Brain microvascular endothelial cell (primary cell): Measurements from ENCODE around the gene LENEP.

Experiments used
- DNase-seq: peaks from one replicate; pipeline ENCODE4 v3.0.0-alpha.2; 2020
- H3K27ac ChIP-seq: fragments of 250-450 bp; sonication (Bioruptor Pico); 2 replicates; pipeline ENCODE4 v1.5.1; 2020; ENCODE audit warnings: mild to moderate bottlenecking, moderate library complexity
- H3K27me3 ChIP-seq: fragments of 250-450 bp; sonication (Bioruptor Pico); replicated peaks from 2 replicates; pipeline ENCODE4 v1.5.1; 2020; ENCODE audit warnings: mild to moderate bottlenecking
- H3K36me3 ChIP-seq: fragments of 250-450 bp; sonication (Bioruptor Pico); replicated peaks from 2 replicates; pipeline ENCODE4 v1.5.1; 2020; ENCODE audit warnings: mild to moderate bottlenecking
- H3K4me3 ChIP-seq: 2 replicates; pipeline ENCODE4 v1.5.1; 2011; ENCODE audit warnings: low read depth, mild to moderate bottlenecking, control low read depth, low read length, moderate library complexity
- in situ Hi-C: cut with HindIII; loops from 2 replicates; pipeline ENCODE4 v1.10.0; 2017; ENCODE audit warnings: low sequenced_read_pairs, low pct_ligation_motif_present
- TF ChIP-seq, protein P1 (sequence below): IDR thresholded peaks from 2 replicates; pipeline ENCODE4 v1.5.1; 2011; ENCODE audit warnings: low read depth, mild to moderate bottlenecking, moderate library complexity, low read length, control low read depth, inconsistent platforms; ENCODE audit errors: missing control alignments

LENEP gene

DNA sequence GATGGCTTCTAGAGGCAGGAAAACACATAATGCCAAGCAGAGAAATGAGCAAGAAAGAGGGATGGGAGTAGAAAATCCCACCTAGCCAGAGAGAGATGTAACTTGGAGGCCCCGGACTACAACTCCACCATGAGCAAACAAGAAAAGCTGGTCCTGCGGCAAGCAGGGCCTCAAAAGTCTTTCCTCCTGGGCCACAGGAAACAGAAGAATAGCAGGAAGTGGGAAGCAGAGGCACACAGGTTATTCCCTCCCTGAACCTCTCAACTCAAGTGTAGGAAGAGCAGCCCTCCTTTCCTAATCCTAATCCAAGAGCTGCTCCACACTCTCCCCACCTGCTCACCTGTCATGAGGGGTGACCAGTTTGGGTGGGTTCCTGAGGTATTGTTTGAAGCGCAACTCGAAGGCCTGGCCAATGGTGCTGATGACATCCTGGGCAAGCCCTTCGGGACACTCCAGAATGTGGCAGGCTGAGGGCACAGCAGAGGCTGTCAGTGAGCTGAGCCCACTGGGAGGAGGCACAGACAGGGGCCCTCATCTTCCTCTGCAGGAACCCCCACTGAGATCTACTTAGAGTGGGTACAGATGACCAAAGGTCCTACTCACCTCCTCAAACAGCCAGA, 25.9 kb upstream of the LENEP start:
- Histone ChIP-seq H3K36me3 (peaks cover 55% of the 10 kb centered on the region), H3K27me3 (no peaks in the 10 kb centered on the region), H3K4me3 (no peak overlapping the region), H3K27ac (no peak overlapping the region)
- no peak for DNase-seq
- TF ChIP-seq, protein P1, sequence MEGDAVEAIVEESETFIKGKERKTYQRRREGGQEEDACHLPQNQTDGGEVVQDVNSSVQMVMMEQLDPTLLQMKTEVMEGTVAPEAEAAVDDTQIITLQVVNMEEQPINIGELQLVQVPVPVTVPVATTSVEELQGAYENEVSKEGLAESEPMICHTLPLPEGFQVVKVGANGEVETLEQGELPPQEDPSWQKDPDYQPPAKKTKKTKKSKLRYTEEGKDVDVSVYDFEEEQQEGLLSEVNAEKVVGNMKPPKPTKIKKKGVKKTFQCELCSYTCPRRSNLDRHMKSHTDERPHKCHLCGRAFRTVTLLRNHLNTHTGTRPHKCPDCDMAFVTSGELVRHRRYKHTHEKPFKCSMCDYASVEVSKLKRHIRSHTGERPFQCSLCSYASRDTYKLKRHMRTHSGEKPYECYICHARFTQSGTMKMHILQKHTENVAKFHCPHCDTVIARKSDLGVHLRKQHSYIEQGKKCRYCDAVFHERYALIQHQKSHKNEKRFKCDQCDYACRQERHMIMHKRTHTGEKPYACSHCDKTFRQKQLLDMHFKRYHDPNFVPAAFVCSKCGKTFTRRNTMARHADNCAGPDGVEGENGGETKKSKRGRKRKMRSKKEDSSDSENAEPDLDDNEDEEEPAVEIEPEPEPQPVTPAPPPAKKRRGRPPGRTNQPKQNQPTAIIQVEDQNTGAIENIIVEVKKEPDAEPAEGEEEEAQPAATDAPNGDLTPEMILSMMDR: no peak
- in situ Hi-C loops: no loop called here

DNA sequence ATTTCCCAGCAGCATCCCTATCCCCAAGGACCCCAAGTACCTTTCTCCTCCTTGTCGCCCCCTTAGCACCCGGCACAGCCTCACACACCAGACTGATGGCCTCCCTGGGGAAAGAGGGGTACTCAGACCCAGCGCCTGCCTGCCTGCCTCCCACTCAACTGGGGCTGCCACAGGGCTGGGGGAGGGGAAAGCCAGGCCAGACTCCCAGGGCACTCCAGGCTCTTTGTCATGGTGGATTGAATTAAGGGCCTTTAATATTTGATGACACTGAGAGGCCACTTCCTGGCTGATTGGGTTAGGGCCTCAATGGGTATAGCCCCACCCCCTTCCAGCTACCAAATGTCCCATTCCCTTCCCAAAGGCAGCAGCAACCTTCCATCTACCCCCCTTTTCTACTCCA, 24.7 kb upstream of the LENEP start:
- Histone ChIP-seq H3K27me3 (no peaks in the 10 kb centered on the region), H3K4me3 (peak overlapping the region; percentile 74), H3K27ac (no peak overlapping the region), H3K36me3 (peaks cover 45% of the 10 kb centered on the region)
- TF ChIP-seq, protein P1: no peak
- in situ Hi-C loops: no loop called here
- DNase-seq: no peak

DNA sequence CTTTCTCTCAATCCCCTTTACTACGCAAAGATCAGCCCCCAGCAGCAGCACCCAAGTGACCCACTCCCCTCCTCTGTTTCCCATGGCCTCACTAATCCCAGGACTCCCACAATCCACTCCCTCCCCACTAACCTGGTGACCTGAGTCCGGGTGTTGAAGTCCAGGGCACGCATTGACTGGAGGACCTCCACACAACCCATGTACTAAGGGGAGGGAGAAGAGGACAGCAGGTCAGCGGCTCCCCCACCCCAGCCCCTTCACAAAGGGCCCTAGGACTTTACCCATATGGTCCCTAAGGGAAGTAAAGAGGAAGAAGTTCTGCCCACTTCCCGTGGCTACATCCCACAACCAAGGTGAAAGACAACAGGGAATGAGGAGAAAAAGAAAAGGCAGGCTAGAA, 24.1 kb upstream of the LENEP start:
- TF ChIP-seq, protein P1: no peak
- no peaks in the 10 kb centered on the region for H3K27me3 ChIP-seq
- no peak for DNase-seq
- H3K36me3 ChIP-seq: peaks cover 42% of the 10 kb centered on the region
- no peak overlapping the region for H3K27ac ChIP-seq
- in situ Hi-C loops: no loop called here
- H3K4me3 ChIP-seq: peak overlapping the region; percentile 74

DNA sequence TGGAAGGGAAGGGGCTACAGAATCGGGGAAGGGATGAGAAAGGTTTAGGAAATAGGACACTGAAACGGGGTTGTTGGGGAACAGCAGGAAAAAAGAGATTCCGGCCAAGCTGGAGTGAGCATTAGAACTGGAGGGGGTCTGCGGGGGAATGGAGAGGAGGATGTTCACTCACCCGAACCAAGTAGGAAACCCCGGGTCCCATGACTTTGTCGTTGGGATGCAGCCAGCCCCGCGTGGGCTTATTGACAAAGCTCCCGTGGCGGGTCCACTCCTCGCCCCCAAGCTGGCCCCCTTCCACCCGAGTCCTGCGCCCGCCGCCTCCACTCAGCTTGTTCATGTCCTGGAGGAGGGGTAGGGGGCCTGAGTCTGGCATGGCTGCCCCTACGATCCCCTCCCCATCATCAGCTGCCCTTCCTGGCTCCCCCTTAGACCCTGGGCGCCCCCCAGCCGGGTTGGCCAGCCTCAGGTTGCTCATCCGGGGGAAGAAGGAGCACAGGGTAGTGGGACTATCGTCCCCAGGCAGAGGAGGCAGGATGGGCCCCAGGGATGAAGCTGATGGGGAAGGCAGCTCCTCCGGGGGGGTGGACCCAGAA, 23.4 kb upstream of the LENEP start:
- H3K4me3 ChIP-seq: peak overlapping the region; percentile 74
- TF ChIP-seq, protein P1: no peak
- H3K36me3 ChIP-seq: peaks cover 35% of the 10 kb centered on the region
- H3K27ac ChIP-seq: peak overlapping the region; percentile 96
- DNase-seq: no peak
- in situ Hi-C loops: no loop called here
- no peaks in the 10 kb centered on the region for H3K27me3 ChIP-seq

DNA sequence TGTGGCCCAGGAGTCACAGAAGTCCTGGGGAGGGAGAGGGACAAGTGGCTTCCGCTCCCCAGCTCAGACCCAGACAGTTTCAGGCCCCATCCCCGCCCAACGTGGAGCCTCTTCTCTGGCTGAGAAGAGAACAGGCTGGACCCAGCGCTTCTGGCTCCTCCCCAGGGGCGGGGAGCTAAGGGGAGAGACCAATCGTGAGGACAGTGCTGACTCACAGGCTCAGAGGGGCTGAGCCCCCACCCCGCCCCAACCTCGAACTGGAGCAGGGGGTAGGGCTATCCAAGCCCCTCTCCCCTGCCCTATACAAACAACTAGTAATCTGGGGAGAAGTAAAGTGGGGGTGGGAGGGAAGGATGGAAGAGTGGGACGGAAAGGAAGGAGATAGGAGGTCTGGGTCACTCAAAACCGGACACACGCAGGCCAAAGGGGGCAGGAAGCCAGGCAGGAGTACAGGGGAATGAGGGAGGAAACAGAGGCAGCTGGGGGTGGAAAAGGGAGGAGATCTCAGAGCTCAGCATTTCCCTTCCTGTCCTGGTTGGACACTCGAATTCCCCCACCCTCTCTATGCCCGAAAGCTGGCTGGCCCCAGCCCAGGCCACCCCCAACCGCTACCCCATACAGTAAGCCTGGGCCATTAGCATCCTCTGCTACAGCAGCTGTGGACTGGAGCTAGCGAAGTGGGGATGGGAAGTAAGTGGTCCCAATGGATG, 22.6 kb upstream of the LENEP start, which contains the start of gene SHC1:
TSS of gene SHC1 (minus strand) at position 117 of the 710 bp plus-strand sequence. CDS start 221 bp downstream, outside the sequence.
- Histone ChIP-seq H3K36me3 (peaks cover 27% of the 10 kb centered on the region), H3K27me3 (no peaks in the 10 kb centered on the region), H3K4me3 (peak within 1 kb of the TSS; percentile 74), H3K27ac (peak within 1 kb of the TSS; percentile 96)
- DNase-seq: peak; percentile 88
- in situ Hi-C loops: no loop called here
- TF ChIP-seq, protein P1: no peak
